ENCODE measurements around the gene UBE2I.
A peak's percentile ranks its signal among the peaks of the same experiment; 100 is the strongest.

The UBE2I gene

GRCh38 chr16:1355591-1355990, 46.2 kb downstream of the UBE2I start:
- no peak for DNase-seq (ENCODE audit: low read depth)
- no peak overlapping the region for H3K4me3 ChIP-seq (ENCODE audit: low read length)
- no peak for TF ChIP-seq CTCF (IDR thresholded peaks at IDR 0.05; ENCODE audit: insufficient read depth, low read depth, low read length, missing control alignments)

- no peak overlapping the region for H3K4me3 ChIP-seq (ENCODE audit: low read length)
- TF ChIP-seq CTCF (IDR thresholded peaks at IDR 0.05; ENCODE audit: insufficient read depth, low read depth, low read length, missing control alignments): no peak
- DNase-seq (ENCODE audit: low read depth): no peak
Measured at GRCh38 chr16:1356061-1356900, 46.8 kb downstream of the UBE2I start.

- TF ChIP-seq CTCF (IDR thresholded peaks at IDR 0.05; ENCODE audit: insufficient read depth, low read depth, low read length, missing control alignments): no peak
- H3K4me3 ChIP-seq (ENCODE audit: low read length): no peak overlapping the region
- no peak for DNase-seq (ENCODE audit: low read depth)
Measured at GRCh38 chr16:1357906-1358566, 48.6 kb downstream of the UBE2I start.

GRCh38 chr16:1361685-1362360, 52.4 kb downstream of the UBE2I start:
- TF ChIP-seq CTCF (IDR thresholded peaks at IDR 0.05; ENCODE audit: insufficient read depth, low read depth, low read length, missing control alignments): no peak
- no peak for DNase-seq (ENCODE audit: low read depth)
- H3K4me3 ChIP-seq (ENCODE audit: low read length): no peak overlapping the region

DNA sequence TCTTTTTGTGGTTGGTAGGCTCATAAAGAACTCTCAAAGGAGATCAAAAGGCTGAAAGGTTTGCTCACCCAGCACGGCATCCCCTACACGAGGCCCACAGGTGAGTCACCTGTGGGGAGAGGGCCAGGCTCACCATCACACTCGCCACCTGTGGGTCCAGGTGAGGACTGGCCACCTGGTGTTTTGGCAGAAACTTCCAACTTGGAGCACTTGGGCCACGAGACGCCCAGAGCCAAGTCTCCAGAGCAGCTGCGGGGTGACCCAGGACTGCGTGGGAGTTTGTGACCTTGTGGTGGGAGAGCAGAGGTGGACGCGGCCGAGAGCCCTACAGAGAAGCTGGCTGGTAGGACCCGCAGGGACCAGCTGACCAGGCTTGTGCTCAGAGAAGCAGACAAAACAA, 53.4 kb downstream of the UBE2I start:
- no peak overlapping the region for H3K4me3 ChIP-seq (ENCODE audit: low read length)
- no peak for DNase-seq (ENCODE audit: low read depth)
- TF ChIP-seq CTCF (IDR thresholded peaks at IDR 0.05; ENCODE audit: insufficient read depth, low read depth, low read length, missing control alignments): no peak

GRCh38 chr16:1363501-1364041, 54.1 kb downstream of the UBE2I start:
- DNase-seq (ENCODE audit: low read depth): peak; percentile 70
- peak; percentile 83 for TF ChIP-seq CTCF (IDR thresholded peaks at IDR 0.05; ENCODE audit: insufficient read depth, low read depth, low read length, missing control alignments)
- no peak overlapping the region for H3K4me3 ChIP-seq (ENCODE audit: low read length)

Measured in epithelial cell of esophagus (primary cell).